Glutamatergic neuron (in vitro differentiated cells): Measurements from ENCODE around the gene MTAP. TPM values are rescaled to one million over a fixed set of nuclear protein-coding genes. Genes with fewer than 3 reads are reported as not detected.

ENCODE experiments used
- DNase-seq: peaks from one replicate; pipeline ENCODE4 v3.0.0; 2022
- H3K27ac Mint-ChIP-seq: one replicate; pipeline ENCODE4 v1.8.0; 2020; ENCODE audit warnings: mild to moderate bottlenecking, mixed read lengths, inconsistent platforms; ENCODE audit not compliant: unreplicated experiment
- H3K27me3 Mint-ChIP-seq: one replicate; pipeline ENCODE4 v1.8.0; 2020; ENCODE audit warnings: mild to moderate bottlenecking, moderate library complexity, mixed read lengths, inconsistent platforms; ENCODE audit not compliant: unreplicated experiment
- H3K36me3 Mint-ChIP-seq: one replicate; pipeline ENCODE4 v1.8.0; 2020; ENCODE audit warnings: mild to moderate bottlenecking, mixed read lengths, inconsistent platforms; ENCODE audit not compliant: unreplicated experiment
- H3K4me1 Mint-ChIP-seq: one replicate; pipeline ENCODE4 v1.8.0; 2020; ENCODE audit warnings: mild to moderate bottlenecking, low read depth, mixed read lengths, inconsistent platforms; ENCODE audit not compliant: unreplicated experiment
- H3K4me3 Mint-ChIP-seq: one replicate; pipeline ENCODE4 v1.8.0; 2020; ENCODE audit warnings: mild to moderate bottlenecking, mixed read lengths, inconsistent platforms; ENCODE audit not compliant: unreplicated experiment
- H3K9me3 Mint-ChIP-seq: one replicate; pipeline ENCODE4 v1.8.0; 2020; ENCODE audit warnings: mild to moderate bottlenecking, moderate library complexity, mixed read lengths, inconsistent platforms; ENCODE audit not compliant: unreplicated experiment
- total RNA-seq: library from RNA; stranded (reverse); fragmentation: NEBNext Ultra II Directional; extraction: Animal tissue kit (Norgen Biotek cat#: 25700); gene quantifications from one replicate; pipeline ENCODE4 v1.2.1, GENCODE V29; 2021; ENCODE audit not compliant: unreplicated experiment
- TF ChIP-seq, protein P1 (sequence below): fragments of 200-600 bp; sonication (generic); IDR thresholded peaks from one replicate; pipeline ENCODE4 v1.5.0; 2021; ENCODE audit not compliant: partially characterized antibody, unreplicated experiment

Gene MTAP
- total RNA-seq, 1 donor from 2014 or later, result 48.1 TPM

DNA sequence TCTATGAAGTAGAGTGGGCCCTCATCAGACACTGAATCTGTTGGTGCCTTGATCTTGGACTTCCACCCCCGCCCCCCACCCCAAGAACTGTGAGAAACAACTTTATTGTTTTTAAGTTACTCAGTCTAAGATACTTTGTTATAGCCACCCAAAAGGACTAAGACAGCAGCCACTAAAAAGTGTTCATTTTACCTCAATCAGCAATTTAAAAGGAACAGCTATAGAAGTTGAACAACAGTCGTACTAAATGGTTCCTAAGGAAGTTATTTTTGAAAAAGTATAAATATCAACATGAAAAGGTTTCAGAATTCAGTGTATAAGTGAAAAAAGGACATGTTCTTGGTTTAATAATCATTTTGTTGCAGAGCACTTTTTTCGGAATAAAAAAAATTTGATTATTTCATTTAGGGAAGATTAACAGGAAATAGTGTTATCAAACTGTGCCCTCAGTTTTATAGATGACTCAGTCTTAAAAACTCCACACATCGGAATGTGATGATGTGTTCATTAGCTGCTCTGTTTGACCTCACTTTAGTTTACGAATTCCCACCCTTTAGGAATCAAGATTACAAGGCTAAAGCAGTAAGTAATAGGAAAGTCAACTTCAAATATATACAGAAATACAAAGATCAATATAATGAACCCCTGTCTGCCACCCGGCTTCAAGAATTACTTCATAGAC is 71.2 kb downstream of the MTAP start:
- no peak overlapping the region for H3K27ac Mint-ChIP-seq
- TF ChIP-seq, protein P1, sequence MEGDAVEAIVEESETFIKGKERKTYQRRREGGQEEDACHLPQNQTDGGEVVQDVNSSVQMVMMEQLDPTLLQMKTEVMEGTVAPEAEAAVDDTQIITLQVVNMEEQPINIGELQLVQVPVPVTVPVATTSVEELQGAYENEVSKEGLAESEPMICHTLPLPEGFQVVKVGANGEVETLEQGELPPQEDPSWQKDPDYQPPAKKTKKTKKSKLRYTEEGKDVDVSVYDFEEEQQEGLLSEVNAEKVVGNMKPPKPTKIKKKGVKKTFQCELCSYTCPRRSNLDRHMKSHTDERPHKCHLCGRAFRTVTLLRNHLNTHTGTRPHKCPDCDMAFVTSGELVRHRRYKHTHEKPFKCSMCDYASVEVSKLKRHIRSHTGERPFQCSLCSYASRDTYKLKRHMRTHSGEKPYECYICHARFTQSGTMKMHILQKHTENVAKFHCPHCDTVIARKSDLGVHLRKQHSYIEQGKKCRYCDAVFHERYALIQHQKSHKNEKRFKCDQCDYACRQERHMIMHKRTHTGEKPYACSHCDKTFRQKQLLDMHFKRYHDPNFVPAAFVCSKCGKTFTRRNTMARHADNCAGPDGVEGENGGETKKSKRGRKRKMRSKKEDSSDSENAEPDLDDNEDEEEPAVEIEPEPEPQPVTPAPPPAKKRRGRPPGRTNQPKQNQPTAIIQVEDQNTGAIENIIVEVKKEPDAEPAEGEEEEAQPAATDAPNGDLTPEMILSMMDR, result no peak
- no peaks in the 10 kb centered on the region for H3K27me3 Mint-ChIP-seq
- DNase-seq, result no peak
- no peaks in the 10 kb centered on the region for H3K9me3 Mint-ChIP-seq
- H3K4me3 Mint-ChIP-seq, result no peak overlapping the region
- no peaks in the 10 kb centered on the region for H3K4me1 Mint-ChIP-seq
- H3K36me3 Mint-ChIP-seq, result peaks cover 5% of the 10 kb centered on the region

DNA sequence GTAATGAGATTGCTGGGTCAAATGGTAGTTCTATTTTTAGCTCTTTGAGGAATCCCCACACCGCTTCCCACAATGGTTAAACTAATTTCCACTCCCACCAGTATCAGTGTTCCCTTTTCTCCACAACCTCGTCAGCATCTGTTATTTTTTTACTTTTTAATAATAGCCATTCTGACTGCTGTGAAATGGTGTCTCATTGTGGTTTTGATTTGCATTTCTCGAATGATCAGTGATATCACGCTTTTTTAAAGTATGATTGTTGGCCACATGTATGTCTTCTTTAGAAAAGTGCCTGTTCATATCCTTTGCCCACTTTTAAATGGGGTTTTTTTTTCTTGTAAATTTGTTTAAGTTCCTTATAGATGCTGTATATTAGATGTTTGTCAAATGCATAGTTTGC is 73.5 kb downstream of the MTAP start:
- peaks cover 21% of the 10 kb centered on the region for H3K36me3 Mint-ChIP-seq
- H3K27ac Mint-ChIP-seq, result no peak overlapping the region
- DNase-seq, result no peak
- no peaks in the 10 kb centered on the region for H3K27me3 Mint-ChIP-seq
- TF ChIP-seq, protein P1, result no peak
- H3K4me1 Mint-ChIP-seq, result no peaks in the 10 kb centered on the region
- no peak overlapping the region for H3K4me3 Mint-ChIP-seq
- H3K9me3 Mint-ChIP-seq, result no peaks in the 10 kb centered on the region

DNA sequence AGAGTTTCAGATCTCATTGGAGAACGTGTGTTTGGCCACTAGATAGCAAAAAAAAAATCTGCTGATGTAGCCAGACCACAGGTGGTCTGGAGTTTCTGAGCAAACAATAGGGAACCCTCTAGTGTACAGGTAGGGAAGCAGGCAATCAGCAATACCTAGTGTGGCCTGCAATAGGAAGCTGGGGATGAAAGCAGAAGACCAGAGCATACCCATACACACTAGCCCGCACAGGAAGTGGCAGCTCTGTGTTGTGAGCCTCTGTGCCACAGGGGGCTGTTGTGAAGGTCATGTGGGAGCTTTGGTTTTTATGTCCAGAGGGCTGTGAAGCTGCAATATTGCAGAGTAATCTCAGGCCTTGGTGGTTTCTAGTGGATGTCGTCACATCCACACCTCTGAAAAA is 81.2 kb downstream of the MTAP start:
- Mint-ChIP-seq H3K27me3 (no peaks in the 10 kb centered on the region), H3K4me3 (no peak overlapping the region), H3K27ac (no peak overlapping the region), H3K4me1 (no peaks in the 10 kb centered on the region), H3K36me3 (peaks cover 34% of the 10 kb centered on the region), H3K9me3 (no peaks in the 10 kb centered on the region)
- TF ChIP-seq, protein P1, result no peak
- no peak for DNase-seq

DNA sequence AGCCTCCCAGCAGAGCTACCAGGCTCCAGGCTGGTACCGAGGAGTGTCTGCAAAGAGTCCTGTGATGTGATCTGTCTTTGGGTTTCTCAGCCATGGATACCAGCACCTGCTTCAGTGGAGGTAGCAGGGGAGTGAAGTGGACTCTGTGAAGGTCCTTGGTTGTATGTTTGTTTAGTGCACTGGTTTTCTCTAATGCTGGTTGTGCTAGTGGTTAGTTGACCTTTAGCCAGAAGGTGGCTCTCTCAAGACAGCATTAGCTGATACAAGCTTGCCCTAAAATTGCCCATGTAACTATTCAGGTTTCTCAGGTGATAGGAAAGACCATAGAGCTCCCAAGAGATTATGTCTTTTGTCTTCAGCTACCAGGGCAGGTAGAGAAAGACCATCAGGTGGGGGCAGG is 87.2 kb downstream of the MTAP start:
- Mint-ChIP-seq H3K27ac (no peak overlapping the region), H3K4me3 (no peak overlapping the region), H3K27me3 (peaks cover 6% of the 10 kb centered on the region), H3K9me3 (peaks cover 10% of the 10 kb centered on the region), H3K4me1 (no peaks in the 10 kb centered on the region), H3K36me3 (peaks cover 60% of the 10 kb centered on the region)
- TF ChIP-seq, protein P1, result no peak
- no peak for DNase-seq

DNA sequence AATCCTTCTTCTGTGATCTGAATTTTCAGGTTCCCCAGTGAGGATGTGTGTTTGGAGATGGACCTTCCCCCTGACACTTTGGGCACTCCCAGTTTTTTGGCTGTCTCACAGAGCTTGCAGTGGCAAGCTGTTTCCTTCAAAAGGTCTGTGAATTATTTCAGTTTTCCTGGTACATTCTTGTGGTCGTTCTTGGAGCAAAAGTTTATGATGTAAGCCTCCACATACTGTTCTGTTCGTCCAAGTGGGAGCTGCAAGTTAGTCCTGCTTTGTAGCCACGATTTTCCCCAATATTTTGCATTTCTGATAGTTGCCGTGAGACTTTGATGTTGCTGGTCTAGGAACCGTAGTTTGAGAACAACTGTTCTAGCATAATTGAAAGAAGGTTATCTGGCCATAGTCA is 88.3 kb downstream of the MTAP start:
- H3K4me3 Mint-ChIP-seq, result no peak overlapping the region
- H3K4me1 Mint-ChIP-seq, result no peaks in the 10 kb centered on the region
- H3K27ac Mint-ChIP-seq, result no peak overlapping the region
- H3K36me3 Mint-ChIP-seq, result peaks cover 62% of the 10 kb centered on the region
- H3K27me3 Mint-ChIP-seq, result peaks cover 10% of the 10 kb centered on the region
- TF ChIP-seq, protein P1, result no peak
- peaks cover 10% of the 10 kb centered on the region for H3K9me3 Mint-ChIP-seq
- DNase-seq, result no peak
